ENCODE measurements around the gene ZNF705A.
A peak's percentile ranks its signal among the peaks of the same experiment; 100 is the strongest.
"Not testable (repeated sequence)": the region's sequence is repeated elsewhere in the genome, so short reads cannot be mapped to it uniquely, and the experiment has no call there.

ZNF705A gene

DNA sequence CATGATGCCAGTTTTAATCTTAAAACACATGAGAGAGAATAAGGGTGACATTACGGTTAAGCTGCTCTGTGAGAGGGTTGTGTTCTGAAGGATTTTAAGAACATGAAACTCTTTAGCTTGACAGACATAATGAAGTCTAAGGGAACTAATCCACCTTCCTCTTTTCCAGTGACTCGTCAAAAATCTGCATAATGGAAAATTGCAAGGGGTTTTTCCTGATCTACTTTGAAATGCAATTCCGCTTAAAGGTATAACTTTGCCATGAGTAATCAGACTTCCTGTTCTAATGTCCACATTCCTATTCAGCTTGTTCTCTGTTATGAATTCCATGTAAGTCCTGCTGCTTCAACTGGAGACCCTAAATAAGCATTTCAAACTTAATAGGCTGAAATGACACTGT is at the start of gene ZNF705A:
ZNF705A (plus strand) TSS at position 171 of the 400 bp plus-strand sequence. CDS start 15,611 bp downstream, outside the sequence.
- no peak for DNase-seq (ENCODE audit: low read depth in 1 of 2, low spot score in 1 of 2)
- in situ Hi-C loops (cut with HindIII; ENCODE audit: low pct_unique_long_range_greater_than_20kb, low sequenced_read_pairs), result no loop called here
- TF ChIP-seq JUND (IDR thresholded peaks at IDR 0.05; ENCODE audit: low read depth), result no peak

DNA sequence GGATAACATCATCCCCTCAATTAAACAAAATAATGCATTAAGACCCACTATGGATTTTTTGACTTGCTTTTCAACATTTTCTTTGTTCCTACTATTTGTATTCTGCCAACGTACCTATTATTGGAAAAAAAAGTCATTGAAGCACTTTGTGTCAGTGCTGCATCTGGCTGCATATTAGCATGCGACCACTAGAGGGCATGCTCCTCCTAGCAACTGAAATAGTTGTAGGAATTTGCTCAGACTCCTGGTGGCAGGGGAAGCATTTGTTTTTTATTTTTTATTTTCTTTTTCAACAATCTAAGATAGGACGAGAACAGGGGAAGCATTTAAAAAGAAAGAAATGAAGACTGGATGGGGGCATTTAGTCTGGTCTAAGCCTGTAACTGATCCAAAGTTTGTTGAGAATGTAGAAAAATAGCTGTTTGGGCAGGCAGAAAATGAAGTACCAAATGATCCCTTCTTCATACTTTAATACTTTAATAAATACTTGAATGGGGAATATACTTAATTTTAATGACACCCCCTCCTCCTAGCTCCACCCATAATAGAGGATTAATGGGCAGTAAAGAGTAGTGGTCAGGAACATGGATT is 47.9 kb upstream of the ZNF705A start:
- peak in 1 of 2 experiments; percentile 50 for DNase-seq (ENCODE audit: low read depth in 1 of 2, low spot score in 1 of 2)
- in situ Hi-C loops (cut with HindIII; ENCODE audit: low pct_unique_long_range_greater_than_20kb, low sequenced_read_pairs), result no loop called here
- TF ChIP-seq JUND (IDR thresholded peaks at IDR 0.05; ENCODE audit: low read depth), result no peak

DNA sequence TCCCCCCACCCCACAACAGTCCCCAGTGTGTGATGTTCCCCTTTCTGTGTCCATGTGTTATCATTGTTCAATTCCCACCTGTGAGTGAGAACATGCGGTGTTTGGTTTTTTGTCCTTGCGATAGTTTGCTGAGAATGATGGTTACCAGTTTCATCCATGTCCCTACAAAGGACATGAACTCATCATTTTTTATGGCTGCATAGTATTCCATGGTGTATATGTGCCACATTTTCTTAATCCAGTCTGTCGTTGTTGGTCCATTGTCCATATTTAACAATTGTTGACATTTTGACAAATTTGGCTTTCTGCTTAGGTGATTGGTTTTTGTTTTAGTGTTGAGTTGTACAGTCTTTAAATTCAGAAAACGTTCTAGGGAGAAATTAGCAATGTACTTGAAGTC is 43.7 kb upstream of the ZNF705A start:
- DNase-seq (ENCODE audit: low read depth in 1 of 2, low spot score in 1 of 2); in situ Hi-C loops (cut with HindIII; ENCODE audit: low pct_unique_long_range_greater_than_20kb, low sequenced_read_pairs): not testable (repeated sequence)

DNA sequence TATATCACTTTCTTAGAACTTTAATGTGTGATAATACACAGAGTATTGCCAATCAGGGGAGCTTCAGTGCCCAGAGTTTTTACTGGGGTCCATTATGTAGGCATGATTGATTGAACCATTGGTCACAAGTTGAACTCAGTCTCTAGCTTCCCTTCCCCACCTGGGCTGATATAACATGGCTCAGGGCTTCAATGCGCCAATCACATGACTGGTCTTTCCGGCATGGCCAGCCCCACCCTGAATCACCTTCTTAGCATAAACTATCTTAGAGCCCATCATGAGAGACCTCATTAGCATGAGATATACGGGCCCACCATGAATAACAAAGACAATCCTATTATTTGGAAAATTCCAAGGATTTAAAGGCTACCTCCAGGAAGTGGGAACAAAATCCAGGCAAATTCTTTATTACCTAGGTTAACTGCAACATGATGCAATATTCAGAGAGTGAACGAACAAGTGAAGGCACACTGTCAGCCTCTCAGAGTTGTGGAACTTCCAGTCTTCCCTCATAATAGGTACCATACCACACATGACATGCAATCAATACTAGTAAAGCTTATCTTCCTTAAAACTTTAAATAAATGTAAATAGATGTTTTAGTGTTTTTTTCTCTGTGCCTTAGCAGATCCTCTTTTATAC is 36.6 kb upstream of the ZNF705A start:
- in situ Hi-C loops (cut with HindIII; ENCODE audit: low pct_unique_long_range_greater_than_20kb, low sequenced_read_pairs), result no loop called here
- no peak for DNase-seq (ENCODE audit: low read depth in 1 of 2, low spot score in 1 of 2)
- no peak for TF ChIP-seq JUND (IDR thresholded peaks at IDR 0.05; ENCODE audit: low read depth)

DNA sequence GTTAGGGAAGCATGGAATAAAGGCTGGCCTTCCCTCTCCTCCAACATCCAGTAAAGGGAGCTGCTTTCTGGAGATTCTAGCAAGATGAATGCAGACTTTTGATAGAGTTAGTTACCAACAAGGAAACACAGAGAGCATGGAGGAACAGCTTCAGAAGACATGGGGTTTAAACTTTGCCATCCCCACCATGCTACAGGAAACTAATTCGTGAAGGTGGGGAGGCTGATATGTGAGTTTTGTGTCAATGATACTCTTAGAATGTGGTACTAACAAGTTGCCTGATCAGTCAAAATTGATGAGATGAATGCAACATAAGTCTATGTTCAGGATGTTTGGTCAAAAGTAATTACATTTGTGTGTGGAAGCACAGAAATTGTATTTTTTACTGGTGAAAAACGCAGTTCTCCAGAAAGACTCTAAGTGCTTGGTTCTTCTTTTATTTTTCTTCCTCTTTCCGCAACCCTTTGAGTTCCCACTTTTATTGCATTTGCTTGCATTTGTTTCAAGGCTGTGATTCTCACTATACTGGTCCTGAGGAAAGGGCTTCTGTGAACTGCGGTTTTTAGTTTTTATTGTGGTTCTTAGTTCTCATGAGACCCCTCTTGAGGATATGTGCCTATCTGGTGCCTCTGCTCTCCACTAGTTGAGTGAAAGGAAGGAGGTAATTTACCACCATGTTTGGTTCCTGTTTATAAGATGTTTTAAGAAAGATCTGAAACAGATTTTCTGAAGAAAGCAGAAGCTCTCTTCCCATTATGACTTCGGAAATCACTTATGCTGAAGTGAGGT is 33.5 kb upstream of the ZNF705A start, which contains the start of gene CLEC4A:
CLEC4A (plus strand) TSS at position 494 of the 789 bp plus-strand sequence; CDS start at position 756, 262 bp downstream.
- in situ Hi-C loops (cut with HindIII; ENCODE audit: low pct_unique_long_range_greater_than_20kb, low sequenced_read_pairs), result no loop called here
- TF ChIP-seq JUND (IDR thresholded peaks at IDR 0.05; ENCODE audit: low read depth), result no peak
- no peak for DNase-seq (ENCODE audit: low read depth in 1 of 2, low spot score in 1 of 2)

GRCh38 chr12:8127138-8127537 is 29.7 kb upstream of the ZNF705A start:
- no peak for DNase-seq (ENCODE audit: low read depth in 1 of 2, low spot score in 1 of 2)
- no peak for TF ChIP-seq JUND (IDR thresholded peaks at IDR 0.05; ENCODE audit: low read depth)
- in situ Hi-C loops (cut with HindIII; ENCODE audit: low pct_unique_long_range_greater_than_20kb, low sequenced_read_pairs), result no loop called here

- in situ Hi-C loops (cut with HindIII; ENCODE audit: low pct_unique_long_range_greater_than_20kb, low sequenced_read_pairs); DNase-seq (ENCODE audit: low read depth in 1 of 2, low spot score in 1 of 2): not testable (repeated sequence)
These were observed 23.0 kb upstream of the ZNF705A start for GRCh38 chr12:8133636-8134397.

DNA sequence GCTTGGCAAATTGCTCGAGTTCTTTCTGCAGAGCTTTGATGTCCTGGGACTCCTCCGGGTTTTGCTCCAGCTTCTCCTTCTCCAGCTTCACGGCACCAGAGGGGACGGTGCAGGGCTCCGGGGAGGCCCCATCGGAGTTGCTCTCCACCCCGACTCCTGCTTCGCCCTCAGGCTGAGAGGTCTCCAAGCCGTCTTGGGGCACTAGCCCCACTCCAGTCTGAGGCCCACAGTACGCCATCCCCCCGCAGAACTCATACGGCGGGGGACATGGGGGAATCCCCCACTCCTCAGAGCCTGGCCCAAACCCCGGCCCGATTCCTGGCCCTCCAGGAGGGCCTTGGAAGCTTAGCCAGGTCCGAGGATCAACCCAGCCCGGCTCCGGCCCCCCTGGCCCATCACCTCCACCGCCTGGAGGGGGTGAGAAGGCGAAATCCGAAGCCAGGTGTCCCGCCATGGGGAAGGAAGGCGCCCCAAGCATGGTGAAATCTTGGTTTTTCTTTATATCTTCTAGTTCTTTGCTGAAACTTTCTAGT is 22.4 kb upstream of the ZNF705A start:
- DNase-seq (ENCODE audit: low read depth in 1 of 2, low spot score in 1 of 2); in situ Hi-C loops (cut with HindIII; ENCODE audit: low pct_unique_long_range_greater_than_20kb, low sequenced_read_pairs): not testable (repeated sequence)

- in situ Hi-C loops (cut with HindIII; ENCODE audit: low pct_unique_long_range_greater_than_20kb, low sequenced_read_pairs); DNase-seq (ENCODE audit: low read depth in 1 of 2, low spot score in 1 of 2): not testable (repeated sequence)
These were observed 15.2 kb upstream of the ZNF705A start for GRCh38 chr12:8141647-8142046.

- DNase-seq (ENCODE audit: low read depth in 1 of 2, low spot score in 1 of 2), result no peak
- no peak for TF ChIP-seq JUND (IDR thresholded peaks at IDR 0.05; ENCODE audit: low read depth)
- in situ Hi-C loops (cut with HindIII; ENCODE audit: low pct_unique_long_range_greater_than_20kb, low sequenced_read_pairs), result no loop called here
These were observed 13.6 kb upstream of the ZNF705A start for GRCh38 chr12:8143261-8143660.

GRCh38 chr12:8145754-8146441 is 10.9 kb upstream of the ZNF705A start:
- DNase-seq (ENCODE audit: low read depth in 1 of 2, low spot score in 1 of 2), result no peak
- in situ Hi-C loops (cut with HindIII; ENCODE audit: low pct_unique_long_range_greater_than_20kb, low sequenced_read_pairs), result no loop called here
- TF ChIP-seq JUND (IDR thresholded peaks at IDR 0.05; ENCODE audit: low read depth), result no peak

DNA sequence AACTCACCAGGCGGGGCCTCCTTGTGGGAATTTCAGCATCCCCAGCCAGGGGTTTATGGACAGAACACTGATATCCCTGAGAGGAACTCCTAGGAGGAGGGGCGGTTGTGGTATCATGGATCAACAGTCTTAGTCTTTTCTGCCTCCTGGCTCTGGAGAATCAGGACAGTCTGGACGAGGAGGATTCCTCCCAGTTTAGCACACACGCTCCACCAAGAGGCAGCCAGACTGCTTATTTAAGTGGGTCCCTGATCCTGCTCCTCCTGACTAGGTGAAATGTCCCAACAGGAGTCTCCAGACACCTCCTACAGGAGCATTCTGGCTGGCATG is 10.4 kb upstream of the ZNF705A start:
- DNase-seq (ENCODE audit: low read depth in 1 of 2, low spot score in 1 of 2), result no peak
- in situ Hi-C loops (cut with HindIII; ENCODE audit: low pct_unique_long_range_greater_than_20kb, low sequenced_read_pairs), result no loop called here
- TF ChIP-seq JUND (IDR thresholded peaks at IDR 0.05; ENCODE audit: low read depth), result no peak
